T1000 (cell line): ENCODE data around the gene FOXM1.
"Not testable (repeated sequence)": the region's sequence is repeated elsewhere in the genome, so short reads cannot be mapped to it uniquely, and the experiment has no call there.

Source experiments
- DNase-seq: peaks from one replicate; lab custom pipeline; 2025; ENCODE audit warnings: mixed read lengths; lab: John Stamatoyannopoulos, UW

The FOXM1 gene

DNA sequence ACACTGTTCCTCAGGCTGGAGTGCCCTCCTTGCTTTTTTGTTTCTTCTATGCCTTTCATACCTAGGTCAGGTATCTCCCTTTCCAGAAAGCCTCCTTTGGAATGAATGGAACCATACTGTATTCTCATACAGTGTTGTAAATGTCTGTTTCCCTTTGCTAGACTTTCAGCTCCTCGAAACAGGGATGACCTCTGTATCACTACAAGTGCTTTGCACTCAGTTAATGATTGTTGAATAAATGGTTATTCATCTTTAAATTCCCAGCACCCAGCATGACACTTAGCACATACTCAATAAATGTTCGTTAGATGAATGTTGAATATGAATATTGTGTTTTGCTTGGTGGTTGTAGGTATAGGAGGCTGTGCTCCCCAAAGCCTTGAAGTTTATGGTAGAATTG is 7.8 kb upstream of the FOXM1 start:
- no peak for DNase-seq

DNA sequence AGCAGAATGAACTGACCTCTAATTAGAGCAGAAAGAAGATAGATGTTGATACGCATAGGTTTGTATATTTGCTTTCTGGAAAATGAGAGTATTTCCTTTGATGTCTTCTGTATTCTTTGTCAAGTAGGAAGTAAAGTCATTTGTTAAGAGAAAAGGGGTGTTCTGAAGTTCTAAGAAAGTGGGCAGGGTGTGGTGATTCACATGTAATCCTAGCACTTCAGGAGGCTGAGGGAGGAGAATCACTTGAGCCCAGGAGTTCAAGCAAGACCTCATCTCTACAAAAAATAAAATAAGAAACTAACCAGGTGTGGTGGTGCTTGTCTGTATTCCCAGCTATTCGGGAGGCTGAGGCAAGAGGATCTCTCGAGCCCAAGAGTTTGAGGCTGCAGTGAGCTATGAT is 2.9 kb upstream of the FOXM1 start:
- no peak for DNase-seq

GRCh38 chr12:2877953-2878732 is 1.2 kb upstream of the FOXM1 start:
- no peak for DNase-seq

DNA sequence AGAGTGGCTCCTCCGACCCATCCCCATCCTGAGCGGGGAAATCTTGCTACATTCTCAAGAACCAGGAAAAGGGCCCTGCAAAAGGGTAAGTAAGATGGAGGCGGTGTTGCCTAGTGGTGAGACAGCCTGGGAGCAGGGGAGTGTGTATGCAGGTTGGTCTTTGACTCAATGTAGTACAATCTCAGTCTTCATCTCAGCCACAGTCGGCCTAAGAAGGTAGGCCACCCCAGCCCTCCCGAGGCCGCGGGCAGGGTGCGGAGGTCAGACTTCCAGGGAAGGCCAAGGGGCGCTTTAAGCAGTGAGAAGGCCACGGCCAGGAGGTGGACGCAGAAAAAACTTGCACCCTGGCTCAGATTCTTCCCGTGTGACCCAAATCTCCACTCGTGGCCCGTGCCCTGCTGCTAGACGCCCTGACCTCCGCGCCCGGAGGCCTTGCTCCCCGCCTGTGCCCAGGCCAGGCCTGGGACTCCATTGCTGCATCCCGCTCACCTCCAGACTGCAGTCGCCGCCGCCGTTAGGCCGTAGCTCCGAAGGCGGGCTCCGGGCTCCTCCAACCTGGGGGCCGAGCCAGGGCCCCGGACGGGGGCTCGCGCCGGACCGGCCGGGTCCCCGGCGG is 435 bp downstream of the FOXM1 start:
- DNase-seq = no peak

GRCh38 chr12:2868986-2869632 is 7.9 kb downstream of the FOXM1 start:
- DNase-seq = not testable (repeated sequence)

- DNase-seq = no peak
These were observed 12.8 kb downstream of the FOXM1 start for GRCh38 chr12:2864198-2864597.

DNA sequence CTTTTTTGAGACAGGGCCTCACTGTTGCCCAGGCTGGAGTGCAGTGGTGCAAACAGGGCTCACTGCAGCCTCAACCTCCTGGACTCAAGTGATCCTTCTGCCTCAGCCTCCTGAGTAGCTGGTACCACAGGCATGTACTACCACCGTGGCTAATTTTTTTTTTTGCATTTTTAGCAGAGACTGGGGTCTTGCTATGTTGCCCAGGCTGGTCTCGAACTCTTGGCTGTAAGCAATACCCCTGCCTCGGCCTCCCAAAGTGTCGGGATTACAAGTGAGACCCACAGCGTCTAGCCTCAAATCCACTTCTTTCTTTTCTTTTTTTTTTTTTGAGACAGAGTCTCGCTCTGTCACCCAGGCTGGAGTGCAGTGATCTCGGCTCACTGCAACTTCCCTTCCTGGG is 13.6 kb downstream of the FOXM1 start:
- not testable (repeated sequence) for DNase-seq

- DNase-seq = no peak
These were observed 14.1 kb downstream of the FOXM1 start for GRCh38 chr12:2862876-2863275.

DNA sequence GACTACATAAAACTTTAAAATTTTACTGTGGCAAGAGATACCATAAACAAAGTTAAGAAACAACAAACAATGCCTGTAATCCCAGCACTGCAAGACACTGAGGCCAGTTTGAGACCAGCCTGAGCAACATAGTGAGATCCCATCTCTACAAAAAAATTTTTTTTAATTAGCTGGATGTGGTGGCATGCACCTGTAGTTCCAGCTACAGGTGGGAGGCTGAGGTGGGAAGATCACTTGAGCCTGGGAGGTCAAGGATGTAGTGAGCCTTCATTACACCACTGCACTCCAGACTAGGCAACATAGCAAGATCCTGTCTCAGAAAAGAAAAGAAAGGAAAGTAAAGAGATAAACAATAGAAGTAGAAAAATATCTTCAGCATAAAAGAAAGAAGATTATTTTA is 16.8 kb downstream of the FOXM1 start:
- DNase-seq = no peak

DNA sequence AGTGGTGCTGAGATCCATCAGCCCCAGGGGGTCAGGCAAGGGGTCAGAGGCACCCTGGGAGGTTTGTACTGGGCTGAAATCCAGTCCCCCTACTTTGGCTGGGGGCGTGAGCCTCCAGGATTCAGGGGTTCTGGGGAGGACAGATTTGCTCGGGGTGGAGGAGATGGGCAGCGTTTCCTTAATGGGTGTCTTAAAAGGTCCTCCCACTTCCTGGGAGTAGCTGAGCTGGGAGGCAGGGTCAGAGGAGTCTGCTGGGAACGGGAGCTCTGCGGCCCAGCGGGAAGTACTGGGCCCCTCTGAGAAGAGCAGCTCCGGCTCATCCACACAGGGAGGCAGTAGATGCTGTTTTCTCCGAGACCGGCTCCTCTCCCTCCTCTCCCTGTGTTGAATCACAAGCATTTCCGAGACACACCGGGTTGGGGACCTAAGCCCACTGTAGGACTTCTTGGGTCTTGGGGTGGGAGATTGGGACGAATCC is 18.0 kb downstream of the FOXM1 start:
- no peak for DNase-seq

DNA sequence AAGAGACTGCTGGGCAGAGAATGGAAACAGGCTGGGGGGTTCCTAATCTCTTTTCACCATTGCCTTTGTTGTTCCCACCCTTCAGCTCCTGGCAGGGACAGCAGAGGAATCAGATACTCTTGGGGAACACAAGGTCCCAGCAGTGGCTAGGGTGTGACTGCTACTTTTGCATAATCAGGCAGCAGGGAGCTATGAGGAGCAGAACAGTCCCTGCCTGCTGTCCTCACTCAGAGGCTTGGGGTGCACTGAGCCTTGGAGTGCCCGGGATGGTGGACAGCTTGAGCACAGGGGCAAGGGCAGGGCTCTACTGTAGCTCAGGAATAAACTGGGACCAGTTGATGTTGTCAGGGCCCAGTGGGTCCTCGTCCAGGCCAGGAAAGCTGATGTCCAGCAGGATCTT is 18.6 kb downstream of the FOXM1 start:
- no peak for DNase-seq

GRCh38 chr12:2857576-2857975 is 19.4 kb downstream of the FOXM1 start:
- no peak for DNase-seq

DNA sequence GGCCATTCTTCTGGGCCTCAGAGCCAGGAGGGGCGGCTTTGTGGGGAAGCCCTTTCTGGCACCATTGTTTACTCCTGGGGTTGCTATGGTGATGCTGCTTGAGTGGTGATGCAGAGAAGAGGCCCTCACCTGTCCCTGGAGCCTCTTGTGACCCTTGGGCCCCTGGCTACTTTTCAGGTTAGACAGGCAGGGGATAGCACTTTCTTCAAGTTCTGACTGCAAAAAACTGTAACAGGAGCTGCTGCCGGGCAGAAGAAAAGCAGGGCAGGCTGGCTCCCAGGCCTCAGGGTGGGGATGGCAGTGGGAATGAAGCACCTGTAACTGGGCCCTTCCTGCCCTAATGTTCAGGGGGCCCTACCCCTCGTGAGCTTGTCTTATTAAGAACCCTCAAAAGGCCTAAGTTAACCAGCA is 19.9 kb downstream of the FOXM1 start, which contains the start of gene TEX52:
TEX52 (minus strand) TSS at position 19 of the 411 bp plus-strand sequence; CDS start at position 6, 13 bp downstream.
- DNase-seq = no peak

DNA sequence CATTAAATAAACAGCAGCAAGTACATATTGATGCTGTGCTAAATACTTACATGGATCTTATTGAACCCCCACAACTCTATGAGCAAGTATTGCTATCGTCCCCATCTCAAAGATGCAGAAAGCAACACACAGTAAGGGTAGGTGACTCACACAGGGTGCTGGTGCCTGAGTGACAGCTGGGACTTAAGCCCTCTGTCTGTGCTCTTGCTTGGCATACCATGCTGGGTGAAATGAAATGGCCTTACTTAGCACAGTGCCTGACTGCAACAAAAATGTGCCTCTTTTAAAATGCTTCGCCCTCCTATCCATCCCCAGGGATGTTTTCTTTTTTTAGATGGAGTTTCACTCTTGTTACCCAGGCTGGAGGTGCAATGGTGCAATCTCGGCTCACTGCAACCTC is 20.9 kb downstream of the FOXM1 start:
- no peak for DNase-seq

DNA sequence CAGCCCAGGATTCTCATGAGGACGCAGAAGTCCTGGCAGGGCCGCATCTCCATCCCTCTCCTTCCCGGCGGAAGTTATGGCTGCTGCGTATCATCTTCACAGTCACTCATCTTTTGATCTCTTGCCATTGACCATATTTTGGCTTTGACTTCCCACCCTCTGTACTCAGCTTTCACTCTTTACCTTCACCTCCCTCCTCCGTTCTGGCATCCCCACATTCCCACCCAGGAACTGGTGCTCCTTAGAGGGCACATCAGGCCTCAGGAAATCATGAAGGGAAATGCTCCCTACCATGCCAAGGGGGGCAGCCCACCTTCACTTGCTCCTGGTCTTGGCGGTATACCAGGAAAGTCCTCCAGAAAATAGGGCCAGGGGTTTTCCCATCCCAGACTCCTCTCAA is 21.4 kb downstream of the FOXM1 start:
- no peak for DNase-seq

DNA sequence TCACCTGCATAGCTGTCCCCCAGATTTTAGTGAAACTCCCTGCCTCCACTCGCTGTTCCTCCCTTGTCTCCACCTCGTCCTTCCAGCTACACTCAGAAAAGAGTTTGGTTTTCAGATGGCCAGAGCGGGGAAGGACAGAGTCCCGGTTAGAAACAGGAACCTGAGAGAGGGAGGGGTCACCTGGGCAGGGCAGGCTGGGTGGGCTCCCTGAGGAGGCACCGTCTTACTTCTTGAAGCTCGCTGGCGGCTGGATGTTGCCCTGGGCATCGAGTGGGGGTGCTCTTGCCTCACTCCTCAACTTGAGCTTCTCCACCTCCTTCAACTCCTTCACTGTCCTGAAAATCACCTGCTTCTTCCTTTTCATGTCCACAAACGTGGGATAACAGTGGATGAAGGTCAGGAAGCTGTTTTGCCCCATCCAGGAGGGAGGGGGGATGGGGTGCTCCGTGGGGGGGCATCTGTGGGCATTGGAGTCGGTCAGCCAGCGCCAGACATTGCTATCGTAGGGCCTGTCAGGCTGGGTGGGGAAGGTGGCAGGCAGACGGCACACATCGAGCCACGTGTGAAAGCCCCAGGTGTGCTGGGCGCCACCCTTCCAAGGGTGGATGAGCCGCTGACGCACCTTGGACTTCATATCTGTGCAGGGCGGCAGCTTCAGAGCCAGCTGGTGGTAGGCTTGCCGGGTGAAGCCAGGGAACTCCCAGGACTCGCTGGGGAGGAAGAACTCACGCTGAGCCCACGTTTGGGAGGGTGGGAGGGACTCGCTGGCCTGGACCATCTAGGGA is 22.1 kb downstream of the FOXM1 start:
- no peak for DNase-seq

- DNase-seq = peak; percentile 44
These were observed 23.3 kb downstream of the FOXM1 start for GRCh38 chr12:2853626-2854025.

- no peak for DNase-seq
These were observed 25.0 kb downstream of the FOXM1 start for GRCh38 chr12:2851931-2852330.

GRCh38 chr12:2845280-2845679 is 31.7 kb downstream of the FOXM1 start:
- DNase-seq = no peak

DNA sequence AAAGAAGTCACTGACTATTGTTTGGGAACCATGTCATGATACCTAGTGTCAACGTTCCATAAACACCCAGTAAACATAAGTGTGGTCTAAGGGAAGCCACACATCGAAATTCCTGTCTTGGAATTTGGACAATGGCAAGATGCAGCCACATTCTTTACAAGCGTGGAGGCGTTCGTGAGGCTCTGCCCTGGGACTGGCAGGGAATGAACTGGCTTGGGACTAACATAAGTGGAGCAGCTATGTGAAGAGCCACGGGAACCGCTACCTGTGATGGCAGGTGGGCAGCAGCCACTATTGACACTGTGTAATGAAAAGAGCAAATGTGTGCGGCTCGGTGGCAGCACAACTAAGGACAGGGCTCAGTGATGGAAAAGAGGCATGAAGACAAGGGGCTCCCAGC is 32.2 kb downstream of the FOXM1 start:
- no peak for DNase-seq

GRCh38 chr12:2842948-2843347 is 34.0 kb downstream of the FOXM1 start:
- DNase-seq = no peak

- no peak for DNase-seq
These were observed 35.8 kb downstream of the FOXM1 start for GRCh38 chr12:2841056-2841650.
